Fibroblast of lung (primary cell): ENCODE results near the gene CNN2.

Experiments
- EZH2 ChIP-seq: IDR thresholded peaks from 2 replicates; pipeline ENCODE4 v1.5.1; 2012; ENCODE audit warnings: low read length, control low read depth, mild to moderate bottlenecking; ENCODE audit errors: missing control alignments
- TF ChIP-seq, protein P1 (sequence below), 2 donors: IDR thresholded peaks in 1 of 2; conservative IDR thresholded peaks in 1 of 2; 1 replicate in 1 of 2; 2 replicates in 1 of 2; pipeline ENCODE4 v1.5.1; 2011 to 2012; ENCODE audit warnings: low read length in 2 of 2, control low read depth in 1 of 2, inconsistent platforms in 1 of 2, low read depth in 1 of 2, mild to moderate bottlenecking in 1 of 2

DNA sequence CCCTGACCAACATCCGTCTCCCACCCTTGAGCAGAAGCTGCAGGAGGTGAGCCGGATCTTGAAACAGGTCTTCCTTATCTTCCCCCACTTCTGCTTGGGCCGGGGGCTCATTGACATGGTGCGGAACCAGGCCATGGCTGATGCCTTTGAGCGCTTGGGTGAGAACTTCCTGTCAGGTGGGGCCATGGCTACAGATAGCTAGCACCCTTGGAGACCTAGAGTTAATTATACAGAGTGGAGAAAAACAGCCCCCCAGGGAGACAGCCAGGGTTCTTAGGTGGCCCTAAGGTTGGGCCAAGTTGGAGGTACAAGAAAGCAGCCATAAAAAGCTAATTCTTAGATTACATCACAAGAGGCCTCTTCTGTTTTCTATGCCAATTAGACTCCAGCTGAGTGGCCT is 31.7 kb downstream of the CNN2 start:
- TF ChIP-seq, protein P1, sequence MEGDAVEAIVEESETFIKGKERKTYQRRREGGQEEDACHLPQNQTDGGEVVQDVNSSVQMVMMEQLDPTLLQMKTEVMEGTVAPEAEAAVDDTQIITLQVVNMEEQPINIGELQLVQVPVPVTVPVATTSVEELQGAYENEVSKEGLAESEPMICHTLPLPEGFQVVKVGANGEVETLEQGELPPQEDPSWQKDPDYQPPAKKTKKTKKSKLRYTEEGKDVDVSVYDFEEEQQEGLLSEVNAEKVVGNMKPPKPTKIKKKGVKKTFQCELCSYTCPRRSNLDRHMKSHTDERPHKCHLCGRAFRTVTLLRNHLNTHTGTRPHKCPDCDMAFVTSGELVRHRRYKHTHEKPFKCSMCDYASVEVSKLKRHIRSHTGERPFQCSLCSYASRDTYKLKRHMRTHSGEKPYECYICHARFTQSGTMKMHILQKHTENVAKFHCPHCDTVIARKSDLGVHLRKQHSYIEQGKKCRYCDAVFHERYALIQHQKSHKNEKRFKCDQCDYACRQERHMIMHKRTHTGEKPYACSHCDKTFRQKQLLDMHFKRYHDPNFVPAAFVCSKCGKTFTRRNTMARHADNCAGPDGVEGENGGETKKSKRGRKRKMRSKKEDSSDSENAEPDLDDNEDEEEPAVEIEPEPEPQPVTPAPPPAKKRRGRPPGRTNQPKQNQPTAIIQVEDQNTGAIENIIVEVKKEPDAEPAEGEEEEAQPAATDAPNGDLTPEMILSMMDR (conservative IDR thresholded peaks at IDR 0.05 in 1 of 2, IDR thresholded peaks at IDR 0.05 in 1 of 2; ENCODE audit: low read depth in 1 of 2, low read length in 2 of 2), result no peak
- no peak for TF ChIP-seq EZH2
